GM23338 (cell line): ENCODE measurements around the gene APLN. TPM values are rescaled to one million over a fixed set of nuclear protein-coding genes. Genes with fewer than 3 reads are reported as not detected.

Source experiments
- ATAC-seq: fragments of 200-7000 bp; cut with Tn5 transposase; 3 replicates; pipeline ENCODE4 v1.9.1; 2020
- DNase-seq: peaks from one replicate; pipeline ENCODE4 v3.0.0-alpha.2; 2015; ENCODE audit warnings: low spot score
- H2AFZ ChIP-seq: fragments of 200-600 bp; sonication (generic); 2 replicates; pipeline ENCODE4 v1.8.0; 2016; ENCODE audit warnings: antibody characterized with exemption, mild to moderate bottlenecking, moderate library complexity
- H3F3A ChIP-seq: fragments of 200-600 bp; sonication (generic); replicated peaks from 2 replicates; pipeline ENCODE4 v1.8.0; 2017; ENCODE audit warnings: antibody characterized with exemption, mixed run types, low read depth
- H3K27ac ChIP-seq: fragments of 200-600 bp; sonication (generic); 2 replicates; pipeline ENCODE4 v1.6.1; 2016; ENCODE audit warnings: low read depth
- H3K27me3 ChIP-seq: fragments of 200-600 bp; sonication (generic); 2 replicates; pipeline ENCODE4 v1.8.0; 2016; ENCODE audit warnings: mild to moderate bottlenecking, mixed run types, moderate library complexity; ENCODE audit not compliant: insufficient read depth
- H3K36me3 ChIP-seq: fragments of 200-600 bp; sonication (generic); 2 replicates; pipeline ENCODE4 v1.8.0; 2016; ENCODE audit warnings: mild to moderate bottlenecking; ENCODE audit not compliant: insufficient read depth
- H3K4me1 ChIP-seq: fragments of 200-600 bp; sonication (generic); 2 replicates; pipeline ENCODE4 v1.8.0; 2016; ENCODE audit warnings: mild to moderate bottlenecking, moderate library complexity; ENCODE audit not compliant: insufficient read depth
- H3K4me2 ChIP-seq: fragments of 200-600 bp; sonication (generic); 2 replicates; pipeline ENCODE4 v1.7.1; 2017; ENCODE audit warnings: mixed run types
- H3K4me3 ChIP-seq: fragments of 200-600 bp; sonication (generic); 2 replicates; pipeline ENCODE4 v1.6.1; 2016; ENCODE audit warnings: mixed run types
- H3K79me2 ChIP-seq: fragments of 200-600 bp; sonication (generic); replicated peaks from 2 replicates; pipeline ENCODE4 v1.8.0; 2017; ENCODE audit warnings: mild to moderate bottlenecking; ENCODE audit not compliant: insufficient read depth
- H3K9me2 ChIP-seq: fragments of 200-600 bp; sonication (generic); 2 replicates; pipeline ENCODE4 v1.8.0; 2017; ENCODE audit not compliant: insufficient read depth
- H4K20me1 ChIP-seq: fragments of 200-600 bp; sonication (generic); replicated peaks from 2 replicates; pipeline ENCODE4 v1.8.0; 2017; ENCODE audit warnings: mild to moderate bottlenecking; ENCODE audit not compliant: insufficient read depth
- H3K27ac Mint-ChIP-seq: 2 replicates; pipeline ENCODE4 v1.8.0; 2020; ENCODE audit warnings: inconsistent platforms, mild to moderate bottlenecking, moderate library complexity, mixed read lengths
- H3K27me3 Mint-ChIP-seq: 3 replicates; pipeline ENCODE4 v1.8.0; 2022; ENCODE audit warnings: low read depth, mild to moderate bottlenecking, moderate library complexity, mixed read lengths, inconsistent platforms; ENCODE audit not compliant: insufficient read depth, poor library complexity
- H3K36me3 Mint-ChIP-seq: 3 replicates; pipeline ENCODE4 v1.8.0; 2021; ENCODE audit warnings: low read depth, mild to moderate bottlenecking, inconsistent platforms, moderate library complexity, mixed read lengths
- H3K4me1 Mint-ChIP-seq: 3 replicates; pipeline ENCODE4 v1.8.0; 2020; ENCODE audit warnings: mild to moderate bottlenecking, inconsistent platforms, mixed read lengths
- H3K4me3 Mint-ChIP-seq: 3 replicates; pipeline ENCODE4 v1.8.0; 2021; ENCODE audit warnings: moderate library complexity, mild to moderate bottlenecking, inconsistent platforms, mixed read lengths
- H3K9me3 Mint-ChIP-seq: 3 replicates; pipeline ENCODE4 v1.8.0; 2020; ENCODE audit warnings: moderate library complexity, mild to moderate bottlenecking, inconsistent platforms, mixed read lengths
- CREB1 ChIP-seq: fragments of 250-450 bp; sonication (Bioruptor Pico); IDR thresholded peaks from 2 replicates; pipeline ENCODE4 v1.5.0; 2020; ENCODE audit warnings: low read depth, mild to moderate bottlenecking, moderate library complexity
- CTCF ChIP-seq, 2 experiments: fragments of 200-600 bp in 1 of 2; sonication (generic) in 1 of 2; conservative IDR thresholded peaks; 2 replicates each; pipeline versions ENCODE4 v1.5.1 to v1.6.1; 2016 to 2017; ENCODE audit warnings: antibody characterized with exemption in 2 of 2, low read depth in 2 of 2, mild to moderate bottlenecking in 2 of 2, moderate library complexity in 1 of 2
- EZH2 ChIP-seq: fragments of 200-600 bp; sonication (generic); IDR thresholded peaks from one replicate; pipeline ENCODE4 v1.8.0; 2017; ENCODE audit warnings: antibody characterized with exemption, mild to moderate bottlenecking, low read depth; ENCODE audit not compliant: unreplicated experiment
- ZNF462 ChIP-seq: fragments of 250-450 bp; sonication (Bioruptor Pico); IDR thresholded peaks from 2 replicates; pipeline ENCODE4 v1.5.0; 2020; ENCODE audit warnings: mild to moderate bottlenecking, moderate library complexity
- polyA plus RNA-seq: library from polyadenylated mRNA; unstranded; fragments of >200 nt; fragmentation: Nextera tagmentation; extraction: Ambion mirVana; gene quantifications from 2 replicates; pipeline ENCODE4 v1.2.1, GENCODE V29; 2016
- total RNA-seq: library from RNA; depleted of rRNA; stranded (reverse); fragments of >200 nt; shearing (Covaris generic); gene quantifications from 2 replicates; pipeline ENCODE4 v1.2.3, GENCODE V29; 2014

Gene APLN
- total and polyA plus RNA-seq, 2 experiments from 2014 or later = 0.49 to 0.60 TPM

- TF ChIP-seq CTCF (conservative IDR thresholded peaks at IDR 0.05; ENCODE audit: low read depth in 2 of 2) = peak in 1 of 2 experiments; percentile 37; a peak in 2 of 4 replicates
- TF ChIP-seq ZNF462 = no peak
- no peak for TF ChIP-seq CREB1 (CRISPR knock-in tag)
Observed at GRCh38 chrX:129655547-129656249, 942 bp upstream of the APLN start (continued).

- Histone ChIP-seq H2AFZ (peak overlapping the region; percentile 63; the same call in 1 of the 2 replicates), H3K4me1 (no peaks in the 10 kb centered on the region), H3K36me3 (no peaks in the 10 kb centered on the region), H3K27ac (no peak overlapping the region), H3K4me3 (peak overlapping the region; percentile 57), H3K79me2 (no peaks in the 10 kb centered on the region), H3F3A (no peaks in the 10 kb centered on the region), H4K20me1 (no peaks in the 10 kb centered on the region), H3K27me3 (peaks cover 49% of the 10 kb centered on the region), H3K4me2 (peak overlapping the region; percentile 76), H3K9me2 (no peaks in the 10 kb centered on the region)
- peaks cover 20% of the 10 kb centered on the region for H3K4me1 Mint-ChIP-seq
- ATAC-seq = peak; percentile 61
- no peaks in the 10 kb centered on the region for H3K9me3 Mint-ChIP-seq
- H3K27me3 Mint-ChIP-seq = peaks cover 43% of the 10 kb centered on the region
- no peaks in the 10 kb centered on the region for H3K36me3 Mint-ChIP-seq
- DNase-seq = peak; percentile 19
- peak overlapping the region; percentile 60 for H3K4me3 Mint-ChIP-seq
- H3K27ac Mint-ChIP-seq = no peak overlapping the region
- peak; percentile 13 for TF ChIP-seq EZH2
- no peak for TF ChIP-seq ZNF462
Observed at GRCh38 chrX:129653971-129654651, 645 bp downstream of the APLN start.
